Gastroesophageal sphincter (tissue), 3 donors: ENCODE results near the gene KRTAP10-7.

Experiments used
- EP300 ChIP-seq: sonication (generic); formaldehyde crosslinking; IDR thresholded peaks from one replicate; pipeline ENCODE4 v1.6.1; 2017; ENCODE audit warnings: antibody characterized with exemption, mild to moderate bottlenecking
- POLR2A ChIP-seq, 2 donors: fragments of 450-650 bp; IDR thresholded peaks; one replicate each; pipeline ENCODE4 v1.6.1; 2017; ENCODE audit warnings: antibody characterized with exemption in 2 of 2, mild to moderate bottlenecking in 2 of 2, moderate library complexity in 1 of 2
- POLR2AphosphoS5 ChIP-seq: sonication (generic); formaldehyde crosslinking; IDR thresholded peaks from one replicate; pipeline ENCODE4 v1.6.1; 2017; ENCODE audit warnings: antibody characterized with exemption
- TF ChIP-seq, protein P1 (sequence below), 4 experiments: fragments of 200-600 bp in 2 of 4; fragments of 450-650 bp in 2 of 4; sonication (generic) in 1 of 4; IDR thresholded peaks; one replicate each; pipeline ENCODE4 v1.5.1; 2017 to 2019; ENCODE audit warnings: antibody characterized with exemption in 4 of 4, mild to moderate bottlenecking in 2 of 4, moderate library complexity in 2 of 4

DNA sequence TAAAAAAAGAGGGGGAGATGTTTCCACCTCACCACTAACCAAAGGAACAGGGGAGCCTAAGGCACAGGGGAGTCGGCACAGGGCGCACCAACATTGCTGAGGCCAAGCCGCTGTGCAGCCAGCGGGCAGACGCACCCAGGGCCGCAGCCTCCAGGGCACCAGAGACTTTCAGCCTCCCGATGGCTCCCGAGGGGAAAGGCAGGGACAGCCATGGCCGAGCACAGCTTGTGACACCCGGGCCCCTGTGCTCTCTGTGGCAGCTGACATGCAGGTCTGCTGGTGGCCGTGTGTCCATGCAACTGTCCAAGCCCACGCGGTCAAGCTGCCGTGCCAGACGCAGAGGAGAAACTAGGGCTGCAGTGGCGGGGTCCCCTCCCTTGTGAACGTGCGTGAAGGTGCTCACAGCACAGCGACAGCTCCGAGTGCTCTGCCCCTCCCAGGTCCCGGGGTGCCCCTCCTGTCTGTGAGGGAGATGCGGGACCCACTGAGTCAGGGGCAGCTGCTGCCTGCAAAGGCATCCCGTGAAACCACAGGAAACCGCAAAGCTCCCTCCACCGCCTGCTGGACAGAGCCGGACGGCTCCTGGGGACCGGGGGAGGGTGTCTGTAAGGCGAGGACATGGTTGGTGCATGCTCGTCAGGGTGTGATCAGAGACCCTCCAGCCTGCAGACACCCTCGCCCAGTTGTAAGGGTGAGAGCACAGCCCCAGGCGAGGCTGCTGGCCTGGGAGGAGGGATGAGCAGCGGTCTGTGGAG, 48.3 kb downstream of the KRTAP10-7 start:
- TF ChIP-seq POLR2A (IDR thresholded peaks at IDR 0.05) (no peak), POLR2AphosphoS5 (no peak), EP300 (no peak)
- TF ChIP-seq, protein P1, sequence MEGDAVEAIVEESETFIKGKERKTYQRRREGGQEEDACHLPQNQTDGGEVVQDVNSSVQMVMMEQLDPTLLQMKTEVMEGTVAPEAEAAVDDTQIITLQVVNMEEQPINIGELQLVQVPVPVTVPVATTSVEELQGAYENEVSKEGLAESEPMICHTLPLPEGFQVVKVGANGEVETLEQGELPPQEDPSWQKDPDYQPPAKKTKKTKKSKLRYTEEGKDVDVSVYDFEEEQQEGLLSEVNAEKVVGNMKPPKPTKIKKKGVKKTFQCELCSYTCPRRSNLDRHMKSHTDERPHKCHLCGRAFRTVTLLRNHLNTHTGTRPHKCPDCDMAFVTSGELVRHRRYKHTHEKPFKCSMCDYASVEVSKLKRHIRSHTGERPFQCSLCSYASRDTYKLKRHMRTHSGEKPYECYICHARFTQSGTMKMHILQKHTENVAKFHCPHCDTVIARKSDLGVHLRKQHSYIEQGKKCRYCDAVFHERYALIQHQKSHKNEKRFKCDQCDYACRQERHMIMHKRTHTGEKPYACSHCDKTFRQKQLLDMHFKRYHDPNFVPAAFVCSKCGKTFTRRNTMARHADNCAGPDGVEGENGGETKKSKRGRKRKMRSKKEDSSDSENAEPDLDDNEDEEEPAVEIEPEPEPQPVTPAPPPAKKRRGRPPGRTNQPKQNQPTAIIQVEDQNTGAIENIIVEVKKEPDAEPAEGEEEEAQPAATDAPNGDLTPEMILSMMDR (IDR thresholded peaks at IDR 0.05), result no peak
